Suprapubic skin (tissue), 3 donors: Measurements from ENCODE around the gene PHLDA3.

Experiments used
- POLR2A ChIP-seq, 2 donors: fragments of 450-650 bp; IDR thresholded peaks; one replicate each; pipeline ENCODE4 v1.6.1; 2017; ENCODE audit warnings: antibody characterized with exemption in 2 of 2, mild to moderate bottlenecking in 2 of 2, moderate library complexity in 2 of 2
- TF ChIP-seq, protein P1 (sequence below), 2 donors: fragments of 200-600 bp in 1 of 2; fragments of 450-650 bp in 1 of 2; sonication (generic) in 1 of 2; IDR thresholded peaks; one replicate each; pipeline ENCODE4 v1.5.1; 2016 to 2019; ENCODE audit warnings: antibody characterized with exemption in 2 of 2, mild to moderate bottlenecking in 1 of 2, moderate library complexity in 1 of 2

DNA sequence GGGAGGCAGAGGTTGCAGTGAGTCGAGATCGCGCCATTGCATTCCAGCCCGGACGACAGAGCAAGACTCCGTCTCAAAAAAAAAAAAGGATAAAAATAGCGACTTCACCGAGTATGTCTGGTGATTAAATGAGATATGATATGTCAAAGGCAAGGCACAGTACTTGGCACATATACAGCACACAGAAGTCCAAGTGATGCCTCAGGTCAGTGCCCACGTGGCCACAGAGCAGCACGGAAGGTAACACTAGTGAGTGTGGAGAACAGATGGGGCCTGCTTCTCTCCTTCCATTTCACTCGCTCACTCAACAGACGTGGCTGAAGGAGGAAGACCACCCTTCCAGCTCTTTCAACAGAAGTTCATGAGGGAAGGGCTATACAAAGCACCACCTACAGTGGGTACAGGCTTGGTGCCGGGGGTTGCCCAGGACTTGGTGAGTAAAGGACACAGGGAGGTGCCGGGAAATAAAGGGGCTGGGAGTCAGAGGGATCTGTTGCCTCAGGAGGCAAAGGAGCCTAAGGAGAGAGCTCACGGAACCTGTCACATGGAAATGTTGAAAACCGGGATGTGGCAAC, 29.0 kb upstream of the PHLDA3 start:
- TF ChIP-seq, protein P1, sequence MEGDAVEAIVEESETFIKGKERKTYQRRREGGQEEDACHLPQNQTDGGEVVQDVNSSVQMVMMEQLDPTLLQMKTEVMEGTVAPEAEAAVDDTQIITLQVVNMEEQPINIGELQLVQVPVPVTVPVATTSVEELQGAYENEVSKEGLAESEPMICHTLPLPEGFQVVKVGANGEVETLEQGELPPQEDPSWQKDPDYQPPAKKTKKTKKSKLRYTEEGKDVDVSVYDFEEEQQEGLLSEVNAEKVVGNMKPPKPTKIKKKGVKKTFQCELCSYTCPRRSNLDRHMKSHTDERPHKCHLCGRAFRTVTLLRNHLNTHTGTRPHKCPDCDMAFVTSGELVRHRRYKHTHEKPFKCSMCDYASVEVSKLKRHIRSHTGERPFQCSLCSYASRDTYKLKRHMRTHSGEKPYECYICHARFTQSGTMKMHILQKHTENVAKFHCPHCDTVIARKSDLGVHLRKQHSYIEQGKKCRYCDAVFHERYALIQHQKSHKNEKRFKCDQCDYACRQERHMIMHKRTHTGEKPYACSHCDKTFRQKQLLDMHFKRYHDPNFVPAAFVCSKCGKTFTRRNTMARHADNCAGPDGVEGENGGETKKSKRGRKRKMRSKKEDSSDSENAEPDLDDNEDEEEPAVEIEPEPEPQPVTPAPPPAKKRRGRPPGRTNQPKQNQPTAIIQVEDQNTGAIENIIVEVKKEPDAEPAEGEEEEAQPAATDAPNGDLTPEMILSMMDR (IDR thresholded peaks at IDR 0.05): no peak
- no peak for TF ChIP-seq POLR2A (IDR thresholded peaks at IDR 0.05)
